ENCODE data around the gene PRPF38B. TPM values are rescaled to one million over a fixed set of nuclear protein-coding genes. Genes with fewer than 3 reads are reported as not detected.
"Not testable (repeated sequence)": the region's sequence is repeated elsewhere in the genome, so short reads cannot be mapped to it uniquely, and the experiment has no call there.

PRPF38B gene
- total RNA-seq, 2 donors from 2014 or later: 28.3 to 29.3 TPM

DNA sequence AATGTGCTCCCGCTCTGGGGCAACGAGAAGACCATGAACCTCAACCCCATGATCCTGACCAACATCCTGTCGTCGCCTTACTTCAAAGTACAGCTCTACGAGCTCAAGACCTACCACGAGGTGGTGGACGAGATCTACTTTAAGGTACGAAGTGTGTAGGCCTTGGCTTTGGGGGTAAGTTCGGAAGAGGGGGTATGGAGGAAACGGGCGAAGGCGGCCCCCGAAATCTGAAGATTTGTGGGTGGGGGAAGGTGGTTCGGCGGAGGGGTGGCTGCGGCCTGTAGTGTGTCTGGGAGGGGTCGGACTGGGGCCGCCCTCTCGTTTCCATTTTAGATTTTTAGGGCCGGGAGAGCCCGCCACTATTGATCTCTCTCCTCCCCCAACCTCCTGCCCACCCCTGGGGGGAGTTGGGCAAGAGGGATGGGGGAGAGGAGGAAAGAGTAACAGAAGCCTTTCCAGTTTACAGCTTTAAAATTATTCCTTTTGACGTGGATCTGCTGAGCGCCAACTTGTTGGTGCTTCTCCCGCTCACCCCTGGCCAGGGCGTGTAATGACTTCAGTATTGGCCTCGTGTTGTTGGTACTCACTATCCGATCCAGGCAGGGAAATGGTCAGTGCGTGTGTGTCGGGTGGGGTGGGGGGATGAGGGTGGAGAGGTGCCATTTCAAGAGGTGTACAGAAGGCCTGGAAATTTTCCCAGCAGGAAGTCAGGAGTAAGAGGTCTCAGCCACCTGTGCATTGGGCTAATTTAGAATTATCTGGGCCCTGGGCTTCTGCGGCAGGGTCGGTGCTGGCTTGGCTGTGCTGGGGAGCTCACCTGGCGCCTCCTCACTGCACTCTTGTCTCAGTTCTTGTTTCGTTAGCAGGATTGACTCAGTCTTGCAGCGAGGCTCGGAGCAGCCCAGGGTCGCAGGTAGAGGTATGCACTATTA lies 880 bp downstream of the PRPF38B start:
- WGBS, 2 donors: 0 to 1% methylated on average over 32 to 36 of the region's 36 CpGs
- H3K27me3 ChIP-seq: no peaks in the 10 kb centered on the region
- H3K27ac ChIP-seq: peak overlapping the region; percentile 93 to 99 (median 98)
- DNase-seq (peak; percentile 48 to 74 (median 60)), ATAC-seq (peak; percentile 55)
- peaks cover 6 to 9% of the 10 kb centered on the region in 2 donors for H3K36me3 ChIP-seq (replicated peaks in 1 of 2; ENCODE audit: insufficient read depth in 1 of 2, low read depth in 2 of 2)
- no peak for TF ChIP-seq POLR2A (IDR thresholded peaks at IDR 0.05)
- peak in 4 of 7 experiments; percentile 32 to 43 (median 36) for TF ChIP-seq CTCF (IDR thresholded peaks at IDR 0.05)
- peaks cover 21% of the 10 kb centered on the region for H3K4me1 ChIP-seq
- H3K4me3 ChIP-seq: peak overlapping the region; percentile 65 to 96
- H3K9me3 ChIP-seq: no peaks in the 10 kb centered on the region
- intact Hi-C loops (cut with DNase I): no loop called here

- intact Hi-C loops (cut with DNase I): no loop called here
- no peak for ATAC-seq
- Histone ChIP-seq H3K9me3 (no peaks in the 10 kb centered on the region), H3K36me3 (replicated peaks in 1 of 2; ENCODE audit: insufficient read depth in 1 of 2, low read depth in 2 of 2) (peaks cover 16 to 24% of the 10 kb centered on the region in 2 donors), H3K27me3 (no peaks in the 10 kb centered on the region), H3K4me1 (peaks cover 21% of the 10 kb centered on the region), H3K4me3 (no peak overlapping the region), H3K27ac (peak overlapping the region in 1 of 4 donors; percentile 20)
- DNase-seq: no peak
- TF ChIP-seq POLR2A (IDR thresholded peaks at IDR 0.05) (no peak), CTCF (IDR thresholded peaks at IDR 0.05) (no peak)
- WGBS, 2 donors: 62 to 76% methylated on average over 5 of the region's 5 CpGs
Measured at GRCh38 chr1:108695535-108695934, 3.4 kb downstream of the PRPF38B start.

DNA sequence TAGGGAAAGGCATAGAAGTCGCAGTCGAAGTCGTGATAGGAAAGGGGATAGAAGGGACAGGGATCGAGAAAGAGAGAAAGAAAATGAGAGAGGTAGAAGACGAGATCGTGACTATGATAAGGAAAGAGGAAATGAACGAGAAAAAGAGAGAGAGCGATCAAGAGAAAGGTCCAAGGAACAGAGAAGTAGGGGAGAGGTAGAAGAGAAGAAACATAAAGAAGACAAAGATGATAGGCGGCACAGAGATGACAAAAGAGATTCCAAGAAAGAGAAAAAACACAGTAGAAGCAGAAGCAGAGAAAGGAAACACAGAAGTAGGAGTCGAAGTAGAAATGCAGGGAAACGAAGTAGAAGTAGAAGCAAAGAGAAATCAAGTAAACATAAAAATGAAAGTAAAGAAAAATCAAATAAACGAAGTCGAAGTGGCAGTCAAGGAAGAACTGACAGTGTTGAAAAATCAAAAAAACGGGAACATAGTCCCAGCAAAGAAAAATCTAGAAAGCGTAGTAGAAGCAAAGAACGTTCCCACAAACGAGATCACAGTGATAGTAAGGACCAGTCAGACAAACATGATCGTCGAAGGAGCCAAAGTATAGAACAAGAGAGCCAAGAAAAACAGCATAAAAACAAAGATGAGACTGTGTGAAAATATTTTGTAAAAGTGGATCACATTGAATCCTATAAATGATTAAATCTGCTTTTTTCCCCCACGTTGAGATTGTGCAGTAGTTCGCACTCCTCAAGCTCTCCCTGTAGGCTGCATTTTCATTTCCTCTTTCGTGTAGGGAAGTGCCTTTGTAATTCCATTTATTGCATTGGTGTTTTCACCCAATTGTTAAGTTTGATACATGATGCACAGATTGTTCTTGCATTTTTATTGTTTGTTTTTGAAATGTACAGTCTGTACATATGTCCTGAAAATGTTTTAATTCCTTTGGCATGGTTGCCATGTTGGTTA lies 7.5 kb downstream of the PRPF38B start:
- H3K36me3 ChIP-seq (replicated peaks in 1 of 2; ENCODE audit: insufficient read depth in 1 of 2, low read depth in 2 of 2): peaks cover 16 to 26% of the 10 kb centered on the region in 2 donors
- TF ChIP-seq POLR2A (IDR thresholded peaks at IDR 0.05) (no peak), CTCF (IDR thresholded peaks at IDR 0.05) (no peak)
- intact Hi-C loops (cut with DNase I): no loop called here

DNA sequence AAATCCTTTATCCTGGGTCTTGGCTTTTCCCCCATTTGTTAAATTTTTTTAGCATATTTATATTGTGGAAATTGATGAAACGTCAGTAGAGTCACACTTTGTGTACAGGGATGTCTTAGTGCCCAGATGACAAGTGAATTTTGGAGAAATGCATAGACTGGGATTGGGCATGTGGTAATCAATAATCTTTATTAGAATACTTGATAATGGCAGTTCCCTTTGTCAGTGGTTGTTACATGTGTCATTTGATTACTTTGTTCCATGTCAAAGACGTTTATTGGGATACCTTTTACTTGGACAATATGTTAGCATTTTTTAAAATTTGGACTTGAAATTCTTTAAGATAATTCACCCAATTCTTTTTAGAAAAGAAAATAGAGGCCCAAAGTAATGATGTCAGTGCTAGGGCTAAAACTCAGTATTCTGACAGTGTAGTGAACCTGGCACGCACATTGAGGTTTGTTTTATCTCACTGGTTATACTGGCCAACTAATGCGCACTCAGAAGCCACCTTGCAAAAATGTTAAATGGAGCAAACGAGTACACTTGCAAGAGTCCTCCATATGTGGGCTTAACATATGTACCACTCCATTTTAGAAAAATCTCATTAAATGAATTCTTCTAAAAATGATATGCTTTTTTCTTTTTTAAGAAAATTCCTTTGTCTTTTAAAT lies 9.2 kb downstream of the PRPF38B start:
- DNase-seq (no peak), ATAC-seq (no peak)
- WGBS, 2 donors: 86 to 89% methylated on average over 5 of the region's 5 CpGs
- H3K4me1 ChIP-seq: no peaks in the 10 kb centered on the region
- H3K27me3 ChIP-seq: no peaks in the 10 kb centered on the region
- no peaks in the 10 kb centered on the region for H3K9me3 ChIP-seq
- intact Hi-C loops (cut with DNase I): no loop called here
- peaks cover 16 to 21% of the 10 kb centered on the region in 2 donors for H3K36me3 ChIP-seq (replicated peaks in 1 of 2; ENCODE audit: insufficient read depth in 1 of 2, low read depth in 2 of 2)
- no peak overlapping the region for H3K4me3 ChIP-seq
- TF ChIP-seq CTCF (IDR thresholded peaks at IDR 0.05) (no peak), POLR2A (IDR thresholded peaks at IDR 0.05) (no peak)
- H3K27ac ChIP-seq: no peak overlapping the region

More for the DNA sequence above, 7.5 kb downstream of the PRPF38B start:
- Histone ChIP-seq H3K4me1 (peaks cover 9% of the 10 kb centered on the region), H3K27ac (no peak overlapping the region), H3K9me3 (no peaks in the 10 kb centered on the region), H3K27me3 (no peaks in the 10 kb centered on the region), H3K4me3 (no peak overlapping the region)
- ATAC-seq (no peak), DNase-seq (no peak)
- WGBS, 2 donors: 82 to 88% methylated on average over 22 of the region's 22 CpGs

GRCh38 chr1:108702109-108702508 lies 10.0 kb downstream of the PRPF38B start:
- H3K4me3 ChIP-seq: not testable (repeated sequence)

More at GRCh38 chr1:108702109-108702508, 10.0 kb downstream of the PRPF38B start:
- H3K27me3 ChIP-seq; H3K9me3 ChIP-seq; ATAC-seq; DNase-seq; H3K4me1 ChIP-seq; intact Hi-C loops (cut with DNase I); H3K27ac ChIP-seq: not testable (repeated sequence)
- peaks cover 16 to 18% of the 10 kb centered on the region in 2 donors for H3K36me3 ChIP-seq (replicated peaks in 1 of 2; ENCODE audit: insufficient read depth in 1 of 2, low read depth in 2 of 2)
- 90 to 96% methylated on average over 6 of the region's 6 CpGs for WGBS, 2 donors

Data from body of pancreas (tissue), 4 donors.